HCT116 (cell line): Measurements from ENCODE around the gene LRRTM2. TPM values are rescaled to one million over a fixed set of nuclear protein-coding genes. Genes with fewer than 3 reads are reported as not detected.

Source experiments
- ATAC-seq: fragments of 200-7000 bp; cut with Tn5 transposase; 2 replicates; pipeline ENCODE4 v1.9.1; 2020; ENCODE audit warnings: mild to moderate bottlenecking, moderate library complexity
- BruUV-seq: library from RNA; stranded (reverse); fragments of 400-500 nt; replicated peaks from 2 replicates; lab custom pipeline; 2021; lab: Mats Ljungman, UMichigan
- CTCF ChIA-PET: fragments of 300-600 bp; sonication (Branson Sonifier 250); formaldehyde crosslinking; loops from one replicate; lab custom pipeline; 2021; ENCODE audit warnings: antibody characterized with exemption; lab: Charles Lee
- POLR2A ChIA-PET: fragments of 300-600, 350-600 bp; sonication (Branson Sonifier 250); formaldehyde crosslinking; loops from one replicate; lab custom pipeline; 2021; ENCODE audit warnings: antibody characterized with exemption; lab: Charles Lee
- RAD21 ChIA-PET, 2 experiments: fragments of 300-600 bp; sonication (Branson Sonifier 250); formaldehyde crosslinking; loops; one replicate each; lab custom pipeline; 2023; ENCODE audit warnings: low total read pairs in 2 of 2; ENCODE audit not compliant: uncharacterized antibody in 2 of 2, unreplicated experiment in 2 of 2, low non-redundant PET in 1 of 2; lab: Charles Lee
- DNase-seq: peaks from one replicate; pipeline ENCODE4 v3.0.0-alpha.2; 2010; ENCODE audit warnings: low read depth, low spot score
- H2AFZ ChIP-seq: fragments of 200-600 bp; shearing (Covaris generic), sonication (generic); 2 replicates; pipeline ENCODE4 v1.6.1; 2017; ENCODE audit warnings: low read depth, mixed run types, mixed read lengths, antibody characterized with exemption, low read length; ENCODE audit not compliant: poor library complexity, severe bottlenecking
- H3K27ac ChIP-seq: 2 replicates; pipeline ENCODE4 v1.5.1; 2012; ENCODE audit warnings: low read depth, low read length
- H3K27me3 ChIP-seq: fragments of 200-600 bp; sonication (generic); 2 replicates; pipeline ENCODE4 v1.6.1; 2016; ENCODE audit warnings: mixed run types, low read length, mixed read lengths; ENCODE audit not compliant: insufficient read depth
- H3K36me3 ChIP-seq, 2 experiments: fragments of 200-500 bp in 1 of 2; fragments of 200-600 bp in 1 of 2; sonication (Bioruptor generic) in 1 of 2; sonication (generic) in 1 of 2; 2 replicates each; pipeline versions ENCODE4 v1.5.1 to v1.6.1; 2014 to 2016; ENCODE audit warnings: low read length in 2 of 2, inconsistent platforms in 1 of 2, mixed read lengths in 1 of 2, mixed run types in 1 of 2; ENCODE audit not compliant: insufficient read depth in 2 of 2, control insufficient read depth in 1 of 2
- H3K4me1 ChIP-seq, 2 experiments: fragments of 200-600 bp in 1 of 2; sonication (generic) in 1 of 2; 2 replicates each; pipeline versions ENCODE4 v1.5.1 to v1.6.1; 2012 to 2017; ENCODE audit warnings: low read length in 2 of 2, inconsistent platforms in 1 of 2, mild to moderate bottlenecking in 1 of 2, mixed read lengths in 1 of 2, mixed run types in 1 of 2, moderate library complexity in 1 of 2; ENCODE audit not compliant: insufficient read depth in 2 of 2, control insufficient read depth in 1 of 2
- H3K4me2 ChIP-seq: fragments of 200-600 bp; sonication (generic); 2 replicates; pipeline ENCODE4 v1.6.1; 2017; ENCODE audit warnings: mixed run types, low read length, mixed read lengths
- H3K4me3 ChIP-seq, 2 experiments: fragments of 200-600 bp in 1 of 2; sonication (generic) in 1 of 2; replicated peaks in 1 of 2; 2 replicates each; pipeline ENCODE4 v1.5.1; 2011 to 2016; ENCODE audit warnings: low read length in 2 of 2, control low read depth in 1 of 2, low read depth in 1 of 2, mild to moderate bottlenecking in 1 of 2, mixed read lengths in 1 of 2, mixed run types in 1 of 2
- H3K79me2 ChIP-seq: fragments of 200-600 bp; sonication (generic); 2 replicates; pipeline ENCODE4 v1.6.1; 2017; ENCODE audit warnings: mild to moderate bottlenecking, mixed run types, low read length, moderate library complexity, mixed read lengths; ENCODE audit not compliant: insufficient read depth
- H3K9ac ChIP-seq: fragments of 200-600 bp; sonication (generic); 2 replicates; pipeline ENCODE4 v1.6.1; 2016; ENCODE audit warnings: low read length, mixed read lengths
- H3K9me2 ChIP-seq: fragments of 200-600 bp; sonication (generic), shearing (Covaris generic); 2 replicates; pipeline ENCODE4 v1.6.1; 2017; ENCODE audit warnings: mixed run types, mild to moderate bottlenecking, moderate library complexity; ENCODE audit not compliant: insufficient read depth
- H3K9me3 ChIP-seq, 2 experiments: fragments of 200-500 bp in 1 of 2; fragments of 200-600 bp in 1 of 2; sonication (Bioruptor generic) in 1 of 2; sonication (generic) in 1 of 2; 2 replicates each; pipeline ENCODE4 v1.6.1; 2014 to 2017; ENCODE audit warnings: low read length in 2 of 2, mixed read lengths in 2 of 2, inconsistent platforms in 1 of 2, low read depth in 1 of 2, mild to moderate bottlenecking in 1 of 2, mixed run types in 1 of 2, moderate library complexity in 1 of 2; ENCODE audit not compliant: control insufficient read depth in 1 of 2, insufficient read depth in 1 of 2
- H4K20me1 ChIP-seq: fragments of 200-600 bp; sonication (generic), shearing (Covaris generic); 2 replicates; pipeline ENCODE4 v1.6.1; 2017; ENCODE audit warnings: mixed run types, mild to moderate bottlenecking, moderate library complexity; ENCODE audit not compliant: insufficient read depth
- CTCF ChIP-seq, 3 experiments: fragments of 200-600 bp in 1 of 3; sonication (generic) in 1 of 3; IDR thresholded peaks in 2 of 3; conservative IDR thresholded peaks in 1 of 3; 2 replicates each; pipeline ENCODE4 v1.5.1; 2012 to 2017; ENCODE audit warnings: low read depth in 2 of 3, low read length in 2 of 3, antibody characterized with exemption in 1 of 3, borderline replicate concordance in 1 of 3, control low read depth in 1 of 3, mild to moderate bottlenecking in 1 of 3, mixed read lengths in 1 of 3, mixed run types in 1 of 3, moderate library complexity in 1 of 3; ENCODE audit not compliant: insufficient read depth in 1 of 3
- EGR1 ChIP-seq: IDR thresholded peaks from 2 replicates; pipeline ENCODE4 v1.6.1; 2012; ENCODE audit warnings: low read depth
- ELF1 ChIP-seq: IDR thresholded peaks from 2 replicates; pipeline ENCODE4 v1.6.1; 2012; ENCODE audit warnings: low read depth, borderline replicate concordance
- EZH2 ChIP-seq: fragments of 200-600 bp; sonication (generic); IDR thresholded peaks from 2 replicates; pipeline ENCODE4 v1.6.1; 2017; ENCODE audit warnings: antibody characterized with exemption, mixed run types
- MAX ChIP-seq: IDR thresholded peaks from 2 replicates; pipeline ENCODE4 v1.6.1; 2012
- TCF7L2 ChIP-seq: IDR thresholded peaks from 2 replicates; pipeline ENCODE4 v1.7.0; 2011; ENCODE audit warnings: borderline replicate concordance, inconsistent platforms; ENCODE audit not compliant: insufficient read depth, insufficient read length; ENCODE audit errors: extremely low read depth
- YY1 ChIP-seq: IDR thresholded peaks from 2 replicates; pipeline ENCODE4 v1.6.1; 2011; ENCODE audit warnings: low read length, low read depth, moderate library complexity, mild to moderate bottlenecking; ENCODE audit not compliant: insufficient replicate concordance; ENCODE audit errors: extremely low read depth
- ZFX ChIP-seq: fragments of 450-650 bp; IDR thresholded peaks from 2 replicates; pipeline ENCODE4 v1.6.1; 2017
- intact Hi-C: fragments of 100-400 bp; cut with micrococcal nuclease; formaldehyde crosslinking; loops from 2 replicates; pipeline ENCODE4 v1.10.0; 2022
- total RNA-seq: library from RNA; stranded (reverse); gene quantifications from one replicate; pipeline ENCODE4 v1.2.1, GENCODE V29; 2021; ENCODE audit not compliant: unreplicated experiment

The LRRTM2 gene
- total RNA-seq, 1 experiment from 2014 or later, result not detected

DNA sequence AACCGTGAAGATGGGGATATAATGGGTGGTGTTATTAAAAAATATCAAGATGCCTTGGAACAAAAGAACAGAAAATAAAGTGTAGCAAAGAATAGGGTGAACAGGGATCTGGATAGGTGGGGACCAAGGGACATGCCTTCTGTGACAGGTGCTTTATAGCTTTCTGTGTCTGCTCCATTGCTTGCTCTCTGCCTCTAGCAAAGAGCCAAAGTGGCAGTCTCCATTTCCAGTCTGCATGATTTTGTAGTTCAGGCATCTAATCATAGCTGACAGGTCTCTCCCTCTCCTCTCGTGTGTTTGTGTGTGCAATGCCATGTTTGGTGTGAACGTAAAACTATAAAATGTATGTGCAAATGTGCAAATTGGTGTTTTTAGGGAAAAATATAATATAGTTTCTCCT is 35.0 kb downstream of the LRRTM2 start:
- ChIA-PET CTCF (no interaction called here), POLR2A (no interaction called here), RAD21 (no interaction called here)
- DNase-seq (no peak), ATAC-seq (no peak)
- Histone ChIP-seq H3K79me2 (peaks cover 92% of the 10 kb centered on the region), H2AFZ (no peak overlapping the region), H3K4me2 (no peak overlapping the region), H3K4me3 (no peak overlapping the region), H3K27me3 (no peaks in the 10 kb centered on the region), H3K9me3 (no peaks in the 10 kb centered on the region), H3K4me1 (no peaks in the 10 kb centered on the region), H4K20me1 (0 out of 2 replicates have a peak, but pooled peaks cover 6% of the 10 kb centered on the region), H3K9ac (no peak overlapping the region), H3K36me3 (no peaks in the 10 kb centered on the region), H3K9me2 (no peaks in the 10 kb centered on the region), H3K27ac (no peak overlapping the region)
- intact Hi-C loops, result no loop called here
- BruUV-seq, result no TSS peak
- no peak for TF ChIP-seq ELF1
- TF ChIP-seq ZFX, result no peak
- no peak for TF ChIP-seq EZH2
- TF ChIP-seq CTCF (IDR thresholded peaks at IDR 0.05 in 2 of 3, conservative IDR thresholded peaks at IDR 0.05 in 1 of 3; ENCODE audit: borderline replicate concordance in 1 of 3, insufficient read depth in 1 of 3, low read depth in 2 of 3, low read length in 2 of 3), result no peak
- no peak for TF ChIP-seq TCF7L2
- TF ChIP-seq MAX, result no peak
- TF ChIP-seq EGR1, result no peak
- no peak for TF ChIP-seq YY1
